ENCODE results near the gene TEC. TPM values are rescaled to one million over a fixed set of nuclear protein-coding genes. Genes with fewer than 3 reads are reported as not detected.

The TEC gene
- total RNA-seq, 4 donors from 2014 or later: 0.20 to 1.9 (median 1.1) TPM

DNA sequence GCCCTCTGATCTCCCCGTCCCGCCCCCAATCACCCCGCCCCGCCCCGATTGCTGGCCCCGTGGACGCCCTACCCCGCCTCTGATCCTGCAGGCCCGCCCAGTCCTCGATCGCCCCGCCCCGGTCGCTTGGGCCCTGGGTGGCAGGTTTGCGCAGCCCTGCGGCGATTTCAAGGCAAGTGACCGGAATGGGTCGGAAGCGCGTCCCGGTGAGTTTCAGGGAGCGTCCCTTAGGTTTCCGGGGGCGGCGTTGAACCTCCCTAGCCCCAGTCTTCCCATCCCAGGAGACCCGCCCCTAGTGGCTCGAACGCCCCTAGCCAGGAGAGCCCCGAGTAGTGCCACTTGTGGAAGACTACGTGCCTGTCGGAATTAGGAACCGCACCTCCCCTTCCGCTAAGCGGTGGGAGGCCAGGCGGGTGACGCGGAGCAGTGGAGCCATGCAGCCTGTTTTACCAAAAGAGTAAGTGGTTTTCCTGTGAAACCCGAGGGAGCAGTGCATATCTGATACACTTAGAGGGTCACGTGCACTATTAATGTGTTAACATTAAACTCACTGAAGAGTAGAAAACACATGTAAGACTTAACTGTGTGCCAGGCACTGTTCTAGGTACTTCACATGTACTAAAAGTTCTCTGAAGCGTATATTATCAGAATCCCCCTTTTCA is 354 bp upstream of the TEC start:
- TF ChIP-seq, protein P1, sequence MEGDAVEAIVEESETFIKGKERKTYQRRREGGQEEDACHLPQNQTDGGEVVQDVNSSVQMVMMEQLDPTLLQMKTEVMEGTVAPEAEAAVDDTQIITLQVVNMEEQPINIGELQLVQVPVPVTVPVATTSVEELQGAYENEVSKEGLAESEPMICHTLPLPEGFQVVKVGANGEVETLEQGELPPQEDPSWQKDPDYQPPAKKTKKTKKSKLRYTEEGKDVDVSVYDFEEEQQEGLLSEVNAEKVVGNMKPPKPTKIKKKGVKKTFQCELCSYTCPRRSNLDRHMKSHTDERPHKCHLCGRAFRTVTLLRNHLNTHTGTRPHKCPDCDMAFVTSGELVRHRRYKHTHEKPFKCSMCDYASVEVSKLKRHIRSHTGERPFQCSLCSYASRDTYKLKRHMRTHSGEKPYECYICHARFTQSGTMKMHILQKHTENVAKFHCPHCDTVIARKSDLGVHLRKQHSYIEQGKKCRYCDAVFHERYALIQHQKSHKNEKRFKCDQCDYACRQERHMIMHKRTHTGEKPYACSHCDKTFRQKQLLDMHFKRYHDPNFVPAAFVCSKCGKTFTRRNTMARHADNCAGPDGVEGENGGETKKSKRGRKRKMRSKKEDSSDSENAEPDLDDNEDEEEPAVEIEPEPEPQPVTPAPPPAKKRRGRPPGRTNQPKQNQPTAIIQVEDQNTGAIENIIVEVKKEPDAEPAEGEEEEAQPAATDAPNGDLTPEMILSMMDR (IDR thresholded peaks at IDR 0.05 in 4 of 5, conservative IDR thresholded peaks at IDR 0.05 in 1 of 5): peak in 3 of 5 experiments; percentile 15 to 25 (median 19)
- TF ChIP-seq POLR2A (IDR thresholded peaks at IDR 0.05): peak; percentile 38 to 52
- intact Hi-C loops (cut with DNase I; ENCODE audit: low total_unique reads): loop anchor here (2.0 to 10.0 kb wide), 3 partner anchors 71 to 565 kb away; partner anchors contain the start of genes NFXL1, OCIAD1 and SLAIN2

DNA sequence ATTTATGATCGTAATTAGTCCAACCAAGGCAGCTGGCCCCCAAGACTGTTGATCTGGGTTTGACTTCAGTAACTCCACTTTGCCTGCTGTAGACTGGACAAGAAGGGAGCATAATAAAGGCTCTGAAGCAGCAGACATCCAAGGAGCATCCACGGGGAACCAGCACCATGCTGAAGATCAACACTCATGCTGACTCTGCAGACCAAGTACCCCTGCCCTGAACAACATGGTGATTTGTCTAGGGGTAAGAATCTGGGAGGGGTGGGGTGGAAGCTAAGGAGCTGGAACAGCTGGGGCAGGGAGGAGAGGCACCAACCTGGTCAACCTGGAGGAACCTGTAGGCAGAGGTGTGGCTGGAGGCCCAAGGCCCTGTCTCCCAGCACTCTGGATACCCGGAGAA is 2.1 kb downstream of the TEC start:
- H3K9me3 ChIP-seq: no peaks in the 10 kb centered on the region
- H3K36me3 ChIP-seq: no peaks in the 10 kb centered on the region
- H3K4me3 ChIP-seq: no peak overlapping the region
- in situ Hi-C loops (cut with MboI; ENCODE audit: low sequenced_read_pairs in 4 of 4): no loop called here
- no peak overlapping the region for H3K27ac ChIP-seq
- ATAC-seq (no peak), DNase-seq (no peak)
- H3K4me1 ChIP-seq: peaks cover 5% of the 10 kb centered on the region in 2 donors
- intact Hi-C loops (cut with DNase I; ENCODE audit: low total_unique reads): loop anchor here (10.0 kb wide), 2 partner anchors 353 to 567 kb away; partner anchors contain the start of genes NFXL1 and OCIAD1
- TF ChIP-seq, protein P1 (IDR thresholded peaks at IDR 0.05 in 4 of 5, conservative IDR thresholded peaks at IDR 0.05 in 1 of 5): no peak
- no peak for TF ChIP-seq POLR2A (IDR thresholded peaks at IDR 0.05)
- no peaks in the 10 kb centered on the region for H3K27me3 ChIP-seq

More for the DNA sequence above, 354 bp upstream of the TEC start:
- in situ Hi-C loops (cut with MboI; ENCODE audit: low sequenced_read_pairs in 4 of 4): no loop called here
- no peaks in the 10 kb centered on the region for H3K36me3 ChIP-seq
- no peaks in the 10 kb centered on the region for H3K9me3 ChIP-seq
- DNase-seq (peak; percentile 90), ATAC-seq (peak; percentile 91 to 92)
- H3K4me3 ChIP-seq: peak overlapping the region; percentile 92 to 100 (median 94)
- peaks cover 5% of the 10 kb centered on the region in 2 donors for H3K4me1 ChIP-seq
- peak overlapping the region; percentile 88 to 94 (median 92) for H3K27ac ChIP-seq
- H3K27me3 ChIP-seq: no peaks in the 10 kb centered on the region

DNA sequence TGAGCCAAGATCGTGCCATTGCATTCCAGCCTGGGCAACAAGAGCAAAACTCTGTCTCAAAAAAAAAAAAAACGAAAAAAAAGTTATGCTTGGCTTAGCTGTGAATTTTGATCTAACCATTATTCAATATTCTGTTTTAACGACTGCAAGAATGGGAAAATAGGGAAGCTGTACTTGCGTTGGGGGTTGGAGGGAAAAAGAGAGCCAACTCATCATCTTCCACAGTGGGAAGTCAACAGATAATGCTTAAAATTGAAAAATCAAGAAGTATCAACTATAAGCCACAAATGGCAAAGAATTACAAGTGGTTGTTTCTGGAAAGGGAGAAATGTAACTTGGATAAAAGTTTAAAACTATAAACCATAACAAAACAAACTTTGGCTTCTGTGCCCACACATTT is 2.9 kb downstream of the TEC start:
- in situ Hi-C loops (cut with MboI; ENCODE audit: low sequenced_read_pairs in 4 of 4): no loop called here
- no peak for ATAC-seq
- Histone ChIP-seq H3K4me3 (no peak overlapping the region), H3K4me1 (peaks cover 5% of the 10 kb centered on the region in 2 donors), H3K27ac (no peak overlapping the region), H3K27me3 (no peaks in the 10 kb centered on the region), H3K36me3 (no peaks in the 10 kb centered on the region), H3K9me3 (no peaks in the 10 kb centered on the region)
- TF ChIP-seq POLR2A (IDR thresholded peaks at IDR 0.05): no peak
- TF ChIP-seq, protein P1 (IDR thresholded peaks at IDR 0.05 in 4 of 5, conservative IDR thresholded peaks at IDR 0.05 in 1 of 5): no peak
- DNase-seq: no peak
- intact Hi-C loops (cut with DNase I; ENCODE audit: low total_unique reads): loop anchor here (10.0 kb wide), 2 partner anchors 352 to 568 kb away; partner anchors contain the start of genes NFXL1 and OCIAD1

DNA sequence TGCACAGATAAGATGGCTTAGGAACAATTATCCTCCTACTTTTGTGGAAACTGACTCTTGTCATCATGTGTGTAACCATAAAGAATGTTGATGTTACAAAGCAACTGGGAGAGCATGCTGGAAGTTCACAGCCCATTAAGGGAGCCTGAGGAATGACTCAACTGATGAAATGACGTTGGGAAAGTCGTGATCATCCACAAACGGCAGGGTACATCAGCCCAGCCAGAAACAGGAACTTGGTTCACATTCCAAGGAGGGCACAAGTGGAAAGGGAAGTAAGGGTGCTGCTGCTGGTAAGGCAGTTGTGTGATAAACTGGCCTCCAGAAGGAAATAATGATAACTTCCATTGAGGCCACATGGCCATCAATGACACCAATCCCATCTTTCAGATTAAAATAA is 6.7 kb downstream of the TEC start:
- H3K27me3 ChIP-seq: no peaks in the 10 kb centered on the region
- no peak overlapping the region for H3K27ac ChIP-seq
- in situ Hi-C loops (cut with MboI; ENCODE audit: low sequenced_read_pairs in 4 of 4): no loop called here
- intact Hi-C loops (cut with DNase I; ENCODE audit: low total_unique reads): loop anchor here (10.0 kb wide), 2 partner anchors 348 to 572 kb away; partner anchors contain the start of genes NFXL1 and OCIAD1
- no peak for ATAC-seq
- H3K4me1 ChIP-seq: no peaks in the 10 kb centered on the region
- no peaks in the 10 kb centered on the region for H3K9me3 ChIP-seq
- peak in 1 of 2 donors; percentile 13 for DNase-seq
- H3K4me3 ChIP-seq: no peak overlapping the region
- TF ChIP-seq, protein P1 (IDR thresholded peaks at IDR 0.05 in 4 of 5, conservative IDR thresholded peaks at IDR 0.05 in 1 of 5): no peak
- no peak for TF ChIP-seq POLR2A (IDR thresholded peaks at IDR 0.05)
- H3K36me3 ChIP-seq: no peaks in the 10 kb centered on the region

Data from gastrocnemius medialis (tissue), 4 donors.